PC-3 (cell line): ENCODE measurements around the gene ETNK1.

Experiments
- CTCF ChIP-seq: fragments of 300-600 bp; sonication (generic); conservative IDR thresholded peaks from 2 replicates; pipeline ENCODE4 v1.5.1; 2017; ENCODE audit warnings: antibody characterized with exemption, low read depth, mild to moderate bottlenecking, low read length
- EZH2phosphoT487 ChIP-seq: fragments of 300-600 bp; sonication (generic); IDR thresholded peaks from 2 replicates; pipeline ENCODE4 v1.6.1; 2018; ENCODE audit warnings: mild to moderate bottlenecking, antibody characterized with exemption, low read length, borderline replicate concordance

GRCh38 chr12:22598141-22598762, 26.7 kb upstream of the ETNK1 start:
- no peak for TF ChIP-seq CTCF
- no peak for TF ChIP-seq EZH2phosphoT487
